Measurements from ENCODE around the gene CRIM1. TPM values are rescaled to one million over a fixed set of nuclear protein-coding genes. Genes with fewer than 3 reads are reported as not detected.

Gene CRIM1
- total RNA-seq, 4 donors from 2014 or later, result 73.7 to 134 (median 80.7) TPM

DNA sequence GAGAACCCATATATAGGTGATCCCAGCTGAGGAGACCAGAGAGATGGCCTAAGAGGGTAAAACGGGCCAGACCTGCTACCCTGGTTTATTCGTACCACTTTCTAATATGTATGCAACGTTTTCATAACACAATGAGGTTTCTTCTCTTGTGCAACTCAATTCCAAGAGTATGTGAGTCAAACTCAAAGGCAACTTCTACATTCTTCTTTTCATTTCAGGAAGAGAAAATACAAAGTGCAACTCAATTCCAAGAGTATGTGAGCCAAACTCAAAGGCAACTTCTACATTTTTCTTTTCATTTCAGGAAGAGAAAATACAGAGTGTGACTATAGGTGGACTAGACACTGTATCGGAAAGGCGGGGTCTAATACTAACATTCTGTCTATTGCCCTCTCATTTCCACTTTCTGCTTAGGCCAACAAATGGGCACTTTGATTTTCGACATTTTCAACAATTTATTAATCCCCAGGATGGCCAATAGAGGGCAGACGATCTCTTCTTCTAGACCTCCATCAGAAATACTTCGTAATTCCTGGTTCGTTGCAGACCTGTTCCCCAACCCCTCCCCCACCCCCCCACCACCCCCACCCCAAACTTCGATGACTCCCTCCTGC lies 3.7 kb upstream of the CRIM1 start:
- Histone ChIP-seq H3K4me3 (no peak overlapping the region), H3K9me3 (no peaks in the 10 kb centered on the region), H3K27ac (no peak overlapping the region), H3K36me3 (no peaks in the 10 kb centered on the region), H3K27me3 (no peaks in the 10 kb centered on the region), H3K4me1 (peaks cover 0 to 7% (median 1%) of the 10 kb centered on the region in 4 donors)
- 8 to 23% methylated on average over 6 to 10 of the region's 10 CpGs for WGBS, 2 donors (ENCODE audit: low coverage in 1 of 2)
- no peak for TF ChIP-seq POLR2AphosphoS5 (IDR thresholded peaks at IDR 0.05)
- TF ChIP-seq, protein P1, sequence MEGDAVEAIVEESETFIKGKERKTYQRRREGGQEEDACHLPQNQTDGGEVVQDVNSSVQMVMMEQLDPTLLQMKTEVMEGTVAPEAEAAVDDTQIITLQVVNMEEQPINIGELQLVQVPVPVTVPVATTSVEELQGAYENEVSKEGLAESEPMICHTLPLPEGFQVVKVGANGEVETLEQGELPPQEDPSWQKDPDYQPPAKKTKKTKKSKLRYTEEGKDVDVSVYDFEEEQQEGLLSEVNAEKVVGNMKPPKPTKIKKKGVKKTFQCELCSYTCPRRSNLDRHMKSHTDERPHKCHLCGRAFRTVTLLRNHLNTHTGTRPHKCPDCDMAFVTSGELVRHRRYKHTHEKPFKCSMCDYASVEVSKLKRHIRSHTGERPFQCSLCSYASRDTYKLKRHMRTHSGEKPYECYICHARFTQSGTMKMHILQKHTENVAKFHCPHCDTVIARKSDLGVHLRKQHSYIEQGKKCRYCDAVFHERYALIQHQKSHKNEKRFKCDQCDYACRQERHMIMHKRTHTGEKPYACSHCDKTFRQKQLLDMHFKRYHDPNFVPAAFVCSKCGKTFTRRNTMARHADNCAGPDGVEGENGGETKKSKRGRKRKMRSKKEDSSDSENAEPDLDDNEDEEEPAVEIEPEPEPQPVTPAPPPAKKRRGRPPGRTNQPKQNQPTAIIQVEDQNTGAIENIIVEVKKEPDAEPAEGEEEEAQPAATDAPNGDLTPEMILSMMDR (IDR thresholded peaks at IDR 0.05), result peak; percentile 55 to 69 (median 57)
- in situ Hi-C loops (cut with MboI; ENCODE audit: low pct_ligation_motif_present in 1 of 4, low pct_unique_long_range_greater_than_20kb in 1 of 4, low sequenced_read_pairs in 3 of 4) (loop anchor here (5.0 to 25.0 kb wide), 6 partner anchors 110 to 313 kb away; no protein-coding TSS in a partner anchor), intact Hi-C loops (cut with DNase I; ENCODE audit: low total_unique reads) (loop anchor here (5.0 to 10.0 kb wide), 3 partner anchors 103 to 310 kb away; no protein-coding TSS in a partner anchor)
- no peak for DNase-seq

DNA sequence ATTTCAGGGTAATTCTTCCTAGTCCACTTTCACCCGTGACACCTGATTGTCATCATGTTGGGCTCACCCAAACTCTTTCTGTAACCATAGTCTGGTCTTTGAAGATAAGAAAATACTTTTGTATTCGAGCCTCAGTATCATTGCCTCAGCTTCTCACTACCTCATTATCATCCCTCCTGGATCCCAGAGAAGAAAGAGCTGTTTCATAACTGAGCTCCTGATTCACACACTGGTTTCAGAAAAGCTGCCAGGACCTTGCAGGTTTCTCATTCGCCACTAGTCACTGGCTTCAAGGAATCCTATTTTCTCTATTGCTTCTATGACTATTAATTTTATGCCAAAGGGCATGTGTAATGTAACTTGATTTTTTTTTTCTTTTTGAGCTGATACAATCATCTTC lies 2.9 kb upstream of the CRIM1 start:
- WGBS, 2 donors (ENCODE audit: low coverage in 1 of 2), result 50 to 67% methylated on average over 3 of the region's 3 CpGs
- intact Hi-C loops (cut with DNase I; ENCODE audit: low total_unique reads) (loop anchor here (5.0 to 10.0 kb wide), 3 partner anchors 102 to 310 kb away; no protein-coding TSS in a partner anchor), in situ Hi-C loops (cut with MboI; ENCODE audit: low pct_ligation_motif_present in 1 of 4, low pct_unique_long_range_greater_than_20kb in 1 of 4, low sequenced_read_pairs in 3 of 4) (loop anchor here (5.0 to 25.0 kb wide), 6 partner anchors 110 to 312 kb away; no protein-coding TSS in a partner anchor)
- Histone ChIP-seq H3K36me3 (no peaks in the 10 kb centered on the region), H3K4me1 (peaks cover 0 to 8% (median 2%) of the 10 kb centered on the region in 4 donors), H3K4me3 (no peak overlapping the region), H3K27ac (peak overlapping the region in 1 of 4 donors; percentile 2), H3K9me3 (no peaks in the 10 kb centered on the region), H3K27me3 (no peaks in the 10 kb centered on the region)
- DNase-seq, result no peak
- no peak for TF ChIP-seq POLR2AphosphoS5 (IDR thresholded peaks at IDR 0.05)
- TF ChIP-seq, protein P1 (IDR thresholded peaks at IDR 0.05), result no peak
- TF ChIP-seq POLR2A (IDR thresholded peaks at IDR 0.05), result no peak
- TF ChIP-seq EP300 (IDR thresholded peaks at IDR 0.05; ENCODE audit: low read depth), result no peak

DNA sequence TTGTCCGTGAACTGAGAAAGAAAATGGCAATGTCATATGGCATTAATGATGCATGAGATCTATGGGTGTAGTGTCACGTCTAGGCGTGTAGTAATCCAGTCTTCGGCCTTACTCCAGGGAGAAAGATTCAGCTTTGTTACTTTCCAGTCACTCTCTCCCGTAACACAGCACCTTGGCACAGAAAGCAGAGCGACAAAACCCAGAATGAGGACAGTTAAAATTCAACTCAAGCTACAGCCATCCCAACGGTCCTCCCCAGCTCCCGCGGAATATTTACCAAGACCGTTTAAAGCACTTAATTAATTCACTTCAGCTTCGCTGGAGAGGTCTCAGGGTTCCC lies 797 bp upstream of the CRIM1 start:
- Histone ChIP-seq H3K27ac (peak overlapping the region; percentile 94 to 98 (median 96)), H3K4me3 (peak overlapping the region; percentile 36 to 91 (median 73)), H3K9me3 (no peaks in the 10 kb centered on the region), H3K27me3 (no peaks in the 10 kb centered on the region), H3K4me1 (peaks cover 9 to 29% (median 21%) of the 10 kb centered on the region in 4 donors), H3K36me3 (no peaks in the 10 kb centered on the region)
- in situ Hi-C loops (cut with MboI; ENCODE audit: low pct_ligation_motif_present in 1 of 4, low pct_unique_long_range_greater_than_20kb in 1 of 4, low sequenced_read_pairs in 3 of 4) (loop anchor here (5.0 to 25.0 kb wide), 6 partner anchors 108 to 310 kb away; no protein-coding TSS in a partner anchor), intact Hi-C loops (cut with DNase I; ENCODE audit: low total_unique reads) (loop anchor here (5.0 to 10.0 kb wide), 3 partner anchors 100 to 308 kb away; no protein-coding TSS in a partner anchor)
- DNase-seq, result no peak
- TF ChIP-seq POLR2AphosphoS5 (IDR thresholded peaks at IDR 0.05), result no peak
- TF ChIP-seq, protein P1 (IDR thresholded peaks at IDR 0.05), result no peak
- TF ChIP-seq POLR2A (IDR thresholded peaks at IDR 0.05), result no peak
- TF ChIP-seq EP300 (IDR thresholded peaks at IDR 0.05; ENCODE audit: low read depth), result no peak
- 30 to 59% methylated on average over 6 to 11 of the region's 11 CpGs for WGBS, 2 donors (ENCODE audit: low coverage in 1 of 2)

DNA sequence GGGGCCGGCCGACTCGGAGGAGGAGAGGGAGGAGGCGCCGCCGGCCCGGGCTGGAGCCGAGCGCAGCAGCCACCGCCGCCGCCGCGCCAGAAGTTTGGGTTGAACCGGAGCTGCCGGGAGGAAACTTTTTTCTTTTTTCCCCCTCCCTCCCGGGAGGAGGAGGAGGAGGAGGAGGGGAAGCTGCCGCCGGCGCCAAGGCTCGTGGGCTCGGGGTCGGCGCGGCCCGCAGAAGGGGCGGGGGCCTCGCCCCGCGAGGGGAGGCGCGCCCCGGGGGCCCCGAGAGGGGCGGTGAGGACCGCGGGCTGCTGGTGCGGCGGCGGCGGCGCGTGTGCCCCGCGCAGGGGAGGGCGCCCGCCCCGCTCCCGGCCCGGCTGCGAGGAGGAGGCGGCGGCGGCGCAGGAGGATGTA lies 316 bp downstream of the CRIM1 start:
- in situ Hi-C loops (cut with MboI; ENCODE audit: low pct_ligation_motif_present in 1 of 4, low pct_unique_long_range_greater_than_20kb in 1 of 4, low sequenced_read_pairs in 3 of 4), result loop anchor here (10.0 to 25.0 kb wide), 4 partner anchors 106 to 309 kb away; no protein-coding TSS in a partner anchor
- Histone ChIP-seq H3K27ac (peak overlapping the region; percentile 94 to 98 (median 96)), H3K9me3 (no peaks in the 10 kb centered on the region), H3K4me1 (peaks cover 15 to 40% (median 32%) of the 10 kb centered on the region in 4 donors), H3K36me3 (no peaks in the 10 kb centered on the region), H3K27me3 (no peaks in the 10 kb centered on the region), H3K4me3 (peak overlapping the region; percentile 70 to 91 (median 84))
- intact Hi-C loops (cut with DNase I; ENCODE audit: low total_unique reads), result loop anchor here (10.0 kb wide), 1 partner anchor 99 kb away; no protein-coding TSS in a partner anchor
- TF ChIP-seq EP300 (IDR thresholded peaks at IDR 0.05; ENCODE audit: low read depth) (no peak), POLR2A (IDR thresholded peaks at IDR 0.05) (peak; percentile 3)
- 0% methylated on average over 7 of the region's 55 CpGs; no CpG with 5 or more reads in 1 of the 2 donors for WGBS, 2 donors (ENCODE audit: low coverage in 1 of 2)
- DNase-seq, result no peak
